Panc1 (cell line): ENCODE measurements around the gene SEMA6A. TPM values are rescaled to one million over a fixed set of nuclear protein-coding genes. Genes with fewer than 3 reads are reported as not detected.

Source experiments
- ATAC-seq: fragments of 200-7000 bp; cut with Tn5 transposase; 2 replicates; pipeline ENCODE4 v1.9.1; 2020; ENCODE audit warnings: mild to moderate bottlenecking, moderate library complexity
- BruUV-seq: library from RNA; stranded (reverse); fragments of 400-500 nt; replicated peaks from 2 replicates; lab custom pipeline; 2021; lab: Mats Ljungman, UMichigan
- CTCF ChIA-PET: fragments of 300-600 bp; sonication (Branson Sonifier 250); formaldehyde crosslinking; loops from one replicate; lab custom pipeline; 2022; ENCODE audit warnings: antibody characterized with exemption; lab: Charles Lee
- POLR2A ChIA-PET: fragments of 300-600 bp; sonication (Branson Sonifier 250); formaldehyde crosslinking; loops from one replicate; lab custom pipeline; 2022; ENCODE audit warnings: antibody characterized with exemption; lab: Charles Lee
- DNase-seq: peaks from one replicate; pipeline ENCODE4 v3.0.0-alpha.2; 2010; ENCODE audit warnings: low read depth, low spot score
- H3K27ac ChIP-seq: 2 replicates; pipeline ENCODE4 v1.5.1; 2011; ENCODE audit warnings: mild to moderate bottlenecking, low read length, inconsistent platforms
- H3K27me3 ChIP-seq: fragments of 200-500 bp; sonication (Bioruptor generic); 2 replicates; pipeline ENCODE4 v1.6.0; 2014; ENCODE audit warnings: low read length, inconsistent platforms; ENCODE audit not compliant: control insufficient read depth, insufficient read depth
- H3K36me3 ChIP-seq: fragments of 200-500 bp; sonication (Bioruptor generic); 2 replicates; pipeline ENCODE4 v1.5.1; 2014; ENCODE audit warnings: inconsistent platforms, mild to moderate bottlenecking, low read length, moderate library complexity; ENCODE audit not compliant: control insufficient read depth, insufficient read depth
- H3K4me1 ChIP-seq: 2 replicates; pipeline ENCODE4 v1.5.1; 2011; ENCODE audit warnings: inconsistent platforms, mild to moderate bottlenecking, low read length, moderate library complexity; ENCODE audit not compliant: control insufficient read depth, insufficient read depth
- H3K4me3 ChIP-seq, 2 experiments: 2 replicates each; pipeline ENCODE4 v1.5.1; 2011 to 2012; ENCODE audit warnings: low read depth in 2 of 2, low read length in 2 of 2, mild to moderate bottlenecking in 2 of 2, inconsistent platforms in 1 of 2, moderate library complexity in 1 of 2
- H3K9me3 ChIP-seq: fragments of 200-500 bp; sonication (Bioruptor generic); 2 replicates; pipeline ENCODE4 v1.5.1; 2014; ENCODE audit warnings: low read depth, mild to moderate bottlenecking, inconsistent platforms, low read length, moderate library complexity; ENCODE audit not compliant: control insufficient read depth, insufficient read depth
- POLR2AphosphoS5 ChIP-seq: IDR thresholded peaks from 2 replicates; pipeline ENCODE4 v1.6.1; 2012; ENCODE audit warnings: mild to moderate bottlenecking, low read depth, low read length, moderate library complexity
- SIN3A ChIP-seq: IDR thresholded peaks from 2 replicates; pipeline ENCODE4 v1.6.1; 2012; ENCODE audit warnings: low read depth, mild to moderate bottlenecking, low read length, moderate library complexity, borderline replicate concordance; ENCODE audit not compliant: insufficient read depth
- TCF7L2 ChIP-seq: IDR thresholded peaks from 2 replicates; pipeline ENCODE4 v1.6.1; 2011; ENCODE audit warnings: mild to moderate bottlenecking, low read depth, low read length, inconsistent platforms
- in situ Hi-C: cut with HindIII; loops from 2 replicates; pipeline ENCODE4 v1.10.0; 2016; ENCODE audit warnings: low sequenced_read_pairs, low pct_unique_long_range_greater_than_20kb
- intact Hi-C: fragments of 100-400 bp; cut with micrococcal nuclease; formaldehyde crosslinking; loops from one replicate; pipeline ENCODE4 v1.10.0; 2022; ENCODE audit not compliant: unreplicated experiment
- total RNA-seq: library from RNA; stranded (reverse); gene quantifications from one replicate; pipeline ENCODE4 v1.2.1, GENCODE V29; 2021; ENCODE audit not compliant: unreplicated experiment
- TF ChIP-seq, protein P1 (sequence below): fragments of 450-650 bp; IDR thresholded peaks from 2 replicates; pipeline ENCODE4 v1.5.1; 2017; ENCODE audit warnings: mild to moderate bottlenecking
- TF ChIP-seq, protein P2 (sequence below), 2 experiments: IDR thresholded peaks; 2 replicates each; pipeline ENCODE4 v1.6.1; 2011 to 2012; ENCODE audit warnings: low read depth in 2 of 2, control low read depth in 1 of 2, low read length in 1 of 2, mild to moderate bottlenecking in 1 of 2, moderate library complexity in 1 of 2; ENCODE audit not compliant: insufficient read depth in 1 of 2

Gene SEMA6A
- total RNA-seq, 1 experiment from 2014 or later: 0.54 TPM

DNA sequence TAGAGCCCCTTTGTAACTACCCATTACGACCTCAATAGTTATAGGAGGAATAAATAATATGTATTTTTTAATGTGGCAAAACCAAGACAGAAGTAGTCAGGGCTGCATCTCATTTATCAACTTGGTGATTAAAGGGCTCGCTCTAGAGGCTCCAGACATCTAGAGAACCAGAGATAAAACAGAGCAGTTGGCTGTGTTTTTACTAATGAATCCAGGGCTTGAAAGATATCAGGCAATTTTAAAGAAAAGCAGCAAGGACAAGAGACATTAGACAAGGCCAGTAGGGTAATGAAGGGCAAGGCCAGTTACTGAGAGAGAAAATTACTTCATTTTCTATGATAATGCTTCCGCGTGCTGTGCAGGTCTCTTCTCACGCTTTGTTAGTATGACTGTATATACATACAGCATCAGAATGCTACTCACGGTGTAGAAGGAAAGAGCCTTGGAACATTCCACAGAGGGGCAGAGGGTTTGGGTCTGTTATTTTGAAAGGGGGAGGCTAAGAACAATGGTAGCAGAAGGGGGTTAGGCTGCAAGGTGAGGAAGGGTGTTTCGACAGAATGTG lies 110.4 kb downstream of the SEMA6A start:
- intact Hi-C loops: no loop called here
- CTCF ChIA-PET: no interaction called here
- H3K27me3 ChIP-seq: no peaks in the 10 kb centered on the region
- BruUV-seq: no TSS peak
- DNase-seq (no peak), ATAC-seq (no peak)
- H3K9me3 ChIP-seq: no peaks in the 10 kb centered on the region
- no peaks in the 10 kb centered on the region for H3K36me3 ChIP-seq
- no peak overlapping the region for H3K4me3 ChIP-seq
- in situ Hi-C loops: no loop called here
- POLR2A ChIA-PET: no interaction called here
- H3K4me1 ChIP-seq: no peaks in the 10 kb centered on the region
- no peak for TF ChIP-seq POLR2AphosphoS5
- no peak for TF ChIP-seq SIN3A
- TF ChIP-seq, protein P1, sequence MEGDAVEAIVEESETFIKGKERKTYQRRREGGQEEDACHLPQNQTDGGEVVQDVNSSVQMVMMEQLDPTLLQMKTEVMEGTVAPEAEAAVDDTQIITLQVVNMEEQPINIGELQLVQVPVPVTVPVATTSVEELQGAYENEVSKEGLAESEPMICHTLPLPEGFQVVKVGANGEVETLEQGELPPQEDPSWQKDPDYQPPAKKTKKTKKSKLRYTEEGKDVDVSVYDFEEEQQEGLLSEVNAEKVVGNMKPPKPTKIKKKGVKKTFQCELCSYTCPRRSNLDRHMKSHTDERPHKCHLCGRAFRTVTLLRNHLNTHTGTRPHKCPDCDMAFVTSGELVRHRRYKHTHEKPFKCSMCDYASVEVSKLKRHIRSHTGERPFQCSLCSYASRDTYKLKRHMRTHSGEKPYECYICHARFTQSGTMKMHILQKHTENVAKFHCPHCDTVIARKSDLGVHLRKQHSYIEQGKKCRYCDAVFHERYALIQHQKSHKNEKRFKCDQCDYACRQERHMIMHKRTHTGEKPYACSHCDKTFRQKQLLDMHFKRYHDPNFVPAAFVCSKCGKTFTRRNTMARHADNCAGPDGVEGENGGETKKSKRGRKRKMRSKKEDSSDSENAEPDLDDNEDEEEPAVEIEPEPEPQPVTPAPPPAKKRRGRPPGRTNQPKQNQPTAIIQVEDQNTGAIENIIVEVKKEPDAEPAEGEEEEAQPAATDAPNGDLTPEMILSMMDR: no peak
- TF ChIP-seq, protein P2, sequence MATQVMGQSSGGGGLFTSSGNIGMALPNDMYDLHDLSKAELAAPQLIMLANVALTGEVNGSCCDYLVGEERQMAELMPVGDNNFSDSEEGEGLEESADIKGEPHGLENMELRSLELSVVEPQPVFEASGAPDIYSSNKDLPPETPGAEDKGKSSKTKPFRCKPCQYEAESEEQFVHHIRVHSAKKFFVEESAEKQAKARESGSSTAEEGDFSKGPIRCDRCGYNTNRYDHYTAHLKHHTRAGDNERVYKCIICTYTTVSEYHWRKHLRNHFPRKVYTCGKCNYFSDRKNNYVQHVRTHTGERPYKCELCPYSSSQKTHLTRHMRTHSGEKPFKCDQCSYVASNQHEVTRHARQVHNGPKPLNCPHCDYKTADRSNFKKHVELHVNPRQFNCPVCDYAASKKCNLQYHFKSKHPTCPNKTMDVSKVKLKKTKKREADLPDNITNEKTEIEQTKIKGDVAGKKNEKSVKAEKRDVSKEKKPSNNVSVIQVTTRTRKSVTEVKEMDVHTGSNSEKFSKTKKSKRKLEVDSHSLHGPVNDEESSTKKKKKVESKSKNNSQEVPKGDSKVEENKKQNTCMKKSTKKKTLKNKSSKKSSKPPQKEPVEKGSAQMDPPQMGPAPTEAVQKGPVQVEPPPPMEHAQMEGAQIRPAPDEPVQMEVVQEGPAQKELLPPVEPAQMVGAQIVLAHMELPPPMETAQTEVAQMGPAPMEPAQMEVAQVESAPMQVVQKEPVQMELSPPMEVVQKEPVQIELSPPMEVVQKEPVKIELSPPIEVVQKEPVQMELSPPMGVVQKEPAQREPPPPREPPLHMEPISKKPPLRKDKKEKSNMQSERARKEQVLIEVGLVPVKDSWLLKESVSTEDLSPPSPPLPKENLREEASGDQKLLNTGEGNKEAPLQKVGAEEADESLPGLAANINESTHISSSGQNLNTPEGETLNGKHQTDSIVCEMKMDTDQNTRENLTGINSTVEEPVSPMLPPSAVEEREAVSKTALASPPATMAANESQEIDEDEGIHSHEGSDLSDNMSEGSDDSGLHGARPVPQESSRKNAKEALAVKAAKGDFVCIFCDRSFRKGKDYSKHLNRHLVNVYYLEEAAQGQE (IDR thresholded peaks at IDR 0.05; ENCODE audit: insufficient read depth in 1 of 2, low read depth in 2 of 2, low read length in 1 of 2): no peak
- TF ChIP-seq TCF7L2: no peak
- H3K27ac ChIP-seq: no peak overlapping the region

DNA sequence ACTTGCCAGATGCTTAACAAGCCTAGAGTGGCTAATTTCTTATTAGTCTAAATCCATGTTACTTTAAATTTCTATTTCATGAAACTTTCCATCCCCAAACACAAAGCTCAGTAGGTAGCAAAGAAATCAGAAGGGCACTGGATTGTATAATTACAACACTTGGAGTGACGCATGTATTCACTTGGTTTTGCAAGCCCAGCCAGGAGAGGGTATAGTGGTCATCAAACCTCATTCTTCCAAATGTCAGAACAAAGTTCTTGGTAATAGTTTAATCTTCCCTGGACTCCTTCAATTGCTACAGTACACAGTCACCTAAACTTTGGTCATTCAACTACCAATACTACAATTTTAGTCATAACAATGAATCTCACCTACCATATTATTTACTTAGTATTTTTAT lies 112.1 kb downstream of the SEMA6A start:
- BruUV-seq: no TSS peak
- DNase-seq: no peak
- H3K9me3 ChIP-seq: no peaks in the 10 kb centered on the region
- intact Hi-C loops (no loop called here), in situ Hi-C loops (no loop called here)
- no peak overlapping the region for H3K4me3 ChIP-seq
- CTCF ChIA-PET: no interaction called here
- H3K4me1 ChIP-seq: no peaks in the 10 kb centered on the region
- no peak overlapping the region for H3K27ac ChIP-seq
- ATAC-seq: no peak
- POLR2A ChIA-PET: no interaction called here
- no peaks in the 10 kb centered on the region for H3K27me3 ChIP-seq
- no peak for TF ChIP-seq TCF7L2
- no peak for TF ChIP-seq POLR2AphosphoS5
- no peak for TF ChIP-seq SIN3A
- TF ChIP-seq, protein P2 (IDR thresholded peaks at IDR 0.05; ENCODE audit: insufficient read depth in 1 of 2, low read depth in 2 of 2, low read length in 1 of 2): no peak
- TF ChIP-seq, protein P1: no peak
- no peaks in the 10 kb centered on the region for H3K36me3 ChIP-seq
